ENCODE data around the gene INPP5A. TPM values are rescaled to one million over a fixed set of nuclear protein-coding genes. Genes with fewer than 3 reads are reported as not detected.
A peak's percentile ranks its signal among the peaks of the same experiment; 100 is the strongest.

Gene INPP5A
- total RNA-seq, 1 donor from 2014 or later: 105 TPM

- Histone ChIP-seq H3K27ac (replicated peaks) (peak overlapping the region; percentile 42), H3K4me1 (peaks cover 53% of the 10 kb centered on the region), H3K4me3 (no peak overlapping the region), H3K27me3 (ENCODE audit: low read depth) (no peaks in the 10 kb centered on the region), H3K36me3 (peaks cover 4% of the 10 kb centered on the region), H3K9me3 (replicated peaks) (peaks cover 21% of the 10 kb centered on the region)
- no peak for TF ChIP-seq CTCF (IDR thresholded peaks at IDR 0.05; ENCODE audit: borderline replicate concordance)
- intact Hi-C loops (cut with micrococcal nuclease): no loop called here
- DNase-seq: no peak
Measured at GRCh38 chr10:132624847-132625471, 87.4 kb downstream of the INPP5A start.

DNA sequence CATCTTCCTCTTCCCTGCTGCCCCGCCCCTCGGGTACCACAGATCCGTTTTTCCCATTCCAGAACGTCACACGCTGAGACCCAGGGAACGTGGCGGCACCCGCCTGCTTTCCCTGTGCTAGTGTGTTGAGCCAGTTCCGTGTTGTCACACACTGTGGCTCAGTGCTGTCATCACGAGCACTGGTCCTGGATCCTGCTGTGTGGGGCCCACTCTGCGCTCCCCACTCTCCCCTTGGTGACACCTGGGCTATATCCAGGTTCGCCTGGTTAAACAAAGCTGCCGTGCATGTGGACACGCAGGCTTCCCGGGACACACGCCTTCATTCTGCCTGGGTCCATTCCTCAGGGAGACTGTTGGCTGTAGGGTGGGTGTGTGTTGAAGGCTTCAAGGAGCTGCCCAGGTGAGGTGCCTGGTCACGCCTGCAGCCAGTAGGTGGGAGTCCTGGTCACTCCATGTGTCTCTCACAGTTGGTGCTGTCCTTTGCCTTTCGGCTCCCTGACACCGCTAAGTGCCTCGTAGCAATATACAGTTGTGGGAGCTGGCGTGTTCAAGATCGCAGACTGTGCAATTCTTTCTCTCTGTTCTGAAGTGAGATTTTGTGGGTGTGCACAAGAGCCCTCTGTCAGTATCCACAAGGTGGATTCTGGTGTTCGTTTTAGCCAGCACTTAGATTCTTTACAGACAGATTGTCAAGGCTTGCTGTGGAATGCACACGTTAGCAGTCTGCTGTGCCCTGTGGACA, 88.6 kb downstream of the INPP5A start:
- Histone ChIP-seq H3K27me3 (ENCODE audit: low read depth) (no peaks in the 10 kb centered on the region), H3K4me1 (peaks cover 66% of the 10 kb centered on the region), H3K27ac (replicated peaks) (peak overlapping the region; percentile 90), H3K36me3 (no peaks in the 10 kb centered on the region), H3K9me3 (replicated peaks) (peaks cover 10% of the 10 kb centered on the region), H3K4me3 (no peak overlapping the region)
- TF ChIP-seq CTCF (IDR thresholded peaks at IDR 0.05; ENCODE audit: borderline replicate concordance): no peak
- peak; percentile 12 for DNase-seq
- intact Hi-C loops (cut with micrococcal nuclease): no loop called here

DNA sequence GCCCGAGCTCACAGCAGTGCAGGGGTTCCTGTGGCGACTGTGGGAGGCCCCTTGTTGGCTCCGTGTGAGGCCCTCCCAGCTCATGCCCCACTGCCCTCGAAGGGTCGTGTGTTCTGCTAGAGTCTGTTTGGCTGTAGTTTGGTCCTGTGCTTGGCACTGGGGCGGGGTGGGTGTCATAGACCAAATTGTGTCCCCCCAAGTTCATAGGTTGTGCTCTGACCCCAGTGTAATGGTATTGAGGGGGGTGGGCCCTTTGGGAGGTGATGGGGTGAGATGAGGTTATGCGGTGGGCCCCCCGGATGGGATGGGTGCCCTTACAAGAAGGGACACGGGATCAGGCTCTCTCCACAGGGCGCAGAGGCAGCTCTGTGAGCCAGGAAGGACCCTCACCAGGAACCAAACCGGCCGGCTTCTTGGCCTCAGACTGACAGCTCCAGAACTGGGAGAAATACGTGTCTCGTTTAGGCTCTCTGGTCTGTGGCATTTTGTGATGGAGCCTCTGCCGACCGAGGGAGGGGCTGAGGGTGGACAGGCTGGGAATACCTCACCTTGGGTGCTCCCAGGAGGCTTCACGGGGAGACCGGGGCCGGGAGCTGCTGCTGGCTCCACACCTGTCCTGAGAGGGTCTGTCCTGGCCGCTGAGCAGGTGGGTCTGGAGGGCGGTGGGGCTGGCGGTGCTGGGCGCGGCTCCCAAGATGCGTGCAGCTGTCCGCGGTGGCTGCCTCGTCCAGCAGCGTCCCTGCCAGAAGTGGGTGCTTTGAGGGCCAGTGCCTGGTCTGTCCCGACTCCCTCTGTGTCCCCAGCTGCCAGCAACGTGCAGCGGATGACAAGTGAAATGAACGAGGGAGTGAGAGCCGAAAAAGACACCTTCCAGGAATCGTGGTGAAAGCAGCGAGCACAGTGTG, 89.4 kb downstream of the INPP5A start:
- H3K4me3 ChIP-seq: peak overlapping the region; percentile 44
- H3K9me3 ChIP-seq (replicated peaks): peaks cover 2% of the 10 kb centered on the region
- peak; percentile 31 for DNase-seq
- intact Hi-C loops (cut with micrococcal nuclease): no loop called here
- no peak for TF ChIP-seq CTCF (IDR thresholded peaks at IDR 0.05; ENCODE audit: borderline replicate concordance)
- peak overlapping the region; percentile 90 for H3K27ac ChIP-seq (replicated peaks)
- H3K4me1 ChIP-seq: peaks cover 74% of the 10 kb centered on the region
- no peaks in the 10 kb centered on the region for H3K27me3 ChIP-seq (ENCODE audit: low read depth)
- H3K36me3 ChIP-seq: no peaks in the 10 kb centered on the region

DNA sequence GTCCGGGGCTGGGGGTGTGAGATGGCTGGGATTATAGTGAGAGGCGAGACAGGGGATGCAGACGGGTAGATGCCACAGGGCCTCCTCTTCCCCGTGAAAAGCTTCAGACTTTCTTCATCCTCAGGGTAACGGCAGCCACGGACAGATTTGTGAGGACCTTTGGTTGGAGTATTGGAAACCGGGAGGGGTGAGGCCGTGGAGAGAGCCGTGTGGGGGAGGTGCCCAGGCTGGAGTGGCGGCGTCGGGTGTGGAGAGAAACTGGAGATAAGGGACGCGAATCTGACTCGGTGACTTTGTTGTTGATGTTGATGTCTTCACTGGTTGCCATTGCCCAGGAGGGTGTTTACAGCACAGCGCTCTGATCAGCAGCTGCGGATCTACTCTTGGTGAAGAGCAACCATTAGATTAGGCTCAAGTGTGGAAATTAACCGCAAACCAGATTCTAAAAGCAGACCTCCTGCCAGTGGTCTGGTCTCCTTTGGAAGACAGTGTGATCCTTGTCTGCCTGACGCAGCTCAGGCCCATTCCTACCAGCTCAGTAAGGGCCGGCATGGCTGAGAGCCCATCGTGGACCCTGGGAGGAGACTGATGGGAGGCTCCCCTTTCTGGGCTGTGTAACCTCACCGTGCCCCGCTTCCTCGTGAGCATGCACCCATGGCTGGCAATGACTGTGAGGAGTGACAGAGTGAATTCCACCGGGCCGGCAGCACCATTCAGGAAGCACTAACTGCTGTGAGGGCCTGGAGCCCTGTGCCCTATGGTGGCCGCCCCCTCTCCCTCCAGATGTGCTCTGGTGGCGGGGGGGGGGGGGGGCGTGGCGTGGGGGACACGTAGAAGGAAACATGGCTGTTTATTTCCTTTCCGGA, 90.3 kb downstream of the INPP5A start:
- peaks cover 83% of the 10 kb centered on the region for H3K4me1 ChIP-seq
- intact Hi-C loops (cut with micrococcal nuclease): no loop called here

More for the DNA sequence above, 90.3 kb downstream of the INPP5A start:
- Histone ChIP-seq H3K36me3 (no peaks in the 10 kb centered on the region), H3K27ac (replicated peaks) (peak overlapping the region; percentile 90), H3K27me3 (ENCODE audit: low read depth) (no peaks in the 10 kb centered on the region), H3K9me3 (replicated peaks) (no peaks in the 10 kb centered on the region), H3K4me3 (peak overlapping the region; percentile 44)
- DNase-seq: peak; percentile 52
- TF ChIP-seq CTCF (IDR thresholded peaks at IDR 0.05; ENCODE audit: borderline replicate concordance): no peak

All from left ventricle myocardium inferior (tissue), 1 donor.